ENCODE measurements around the gene CACNA1G. TPM values are rescaled to one million over a fixed set of nuclear protein-coding genes. Genes with fewer than 3 reads are reported as not detected.

CACNA1G gene
- total and polyA plus RNA-seq, 7 donors = 0.02 to 0.24 (median 0.04) TPM; not detected in 2

DNA sequence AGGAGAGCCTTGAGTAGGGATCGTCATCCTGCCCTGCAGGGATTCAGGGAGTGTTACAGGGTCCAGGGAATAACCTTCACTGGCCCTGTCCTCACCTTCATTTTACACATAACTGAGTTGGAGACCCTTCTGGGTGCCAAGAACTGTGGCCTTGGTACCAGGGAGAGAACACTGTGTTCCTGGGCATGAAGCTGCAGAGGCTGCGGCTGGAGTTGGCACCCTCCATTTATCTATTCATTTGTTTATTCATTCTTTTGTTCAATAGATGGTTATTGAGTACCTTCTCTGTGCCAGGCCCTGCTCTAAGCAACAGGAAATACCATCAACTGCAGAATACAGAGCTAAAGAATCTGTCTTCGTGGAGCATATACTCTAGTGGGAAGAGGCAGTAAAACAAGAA lies 80.8 kb downstream of the CACNA1G start:
- H3K27ac ChIP-seq = no peak overlapping the region
- no peak for ATAC-seq

DNA sequence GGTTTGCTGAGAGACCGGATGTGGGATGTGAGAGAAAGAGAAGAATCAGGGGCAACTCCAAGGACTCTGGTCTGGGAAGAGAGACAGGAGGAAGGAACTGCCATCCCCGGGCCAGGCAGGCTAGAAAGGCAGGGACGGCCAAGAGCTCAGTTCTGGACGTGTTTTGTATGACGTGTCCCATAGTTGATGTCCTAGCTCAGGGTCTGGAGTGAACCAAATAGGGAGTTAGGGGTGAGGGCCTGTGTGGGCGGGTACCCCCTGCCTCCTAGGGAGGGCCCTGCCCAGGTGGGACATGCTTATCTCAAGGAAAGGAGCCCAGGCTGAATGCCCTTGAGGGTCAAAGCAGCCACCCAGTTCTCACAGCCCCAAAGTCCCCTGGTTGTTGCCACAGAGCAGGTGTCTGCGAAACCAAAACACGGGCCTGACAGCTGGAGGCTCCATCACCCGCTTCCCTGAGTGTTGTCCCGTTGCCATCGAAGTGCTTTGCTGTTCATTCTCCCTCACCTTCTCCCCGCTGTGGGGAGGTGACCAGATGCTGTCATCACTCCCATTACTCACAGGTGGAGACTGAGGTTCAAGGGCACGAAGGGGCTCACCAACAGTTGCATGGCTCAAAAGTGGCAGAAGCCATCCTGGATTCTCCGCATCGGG lies 81.7 kb downstream of the CACNA1G start:
- H3K4me3 ChIP-seq = no peak overlapping the region

More for the DNA sequence above, 80.8 kb downstream of the CACNA1G start:
- peaks cover 0 to 4% (median under 1%) of the 10 kb centered on the region in 3 donors for H3K27me3 ChIP-seq (ENCODE audit: insufficient read depth in 3 of 3, low read length in 2 of 3)
- no peak for DNase-seq
- no peaks in the 10 kb centered on the region for H3K9me3 ChIP-seq
- TF ChIP-seq, protein P1, sequence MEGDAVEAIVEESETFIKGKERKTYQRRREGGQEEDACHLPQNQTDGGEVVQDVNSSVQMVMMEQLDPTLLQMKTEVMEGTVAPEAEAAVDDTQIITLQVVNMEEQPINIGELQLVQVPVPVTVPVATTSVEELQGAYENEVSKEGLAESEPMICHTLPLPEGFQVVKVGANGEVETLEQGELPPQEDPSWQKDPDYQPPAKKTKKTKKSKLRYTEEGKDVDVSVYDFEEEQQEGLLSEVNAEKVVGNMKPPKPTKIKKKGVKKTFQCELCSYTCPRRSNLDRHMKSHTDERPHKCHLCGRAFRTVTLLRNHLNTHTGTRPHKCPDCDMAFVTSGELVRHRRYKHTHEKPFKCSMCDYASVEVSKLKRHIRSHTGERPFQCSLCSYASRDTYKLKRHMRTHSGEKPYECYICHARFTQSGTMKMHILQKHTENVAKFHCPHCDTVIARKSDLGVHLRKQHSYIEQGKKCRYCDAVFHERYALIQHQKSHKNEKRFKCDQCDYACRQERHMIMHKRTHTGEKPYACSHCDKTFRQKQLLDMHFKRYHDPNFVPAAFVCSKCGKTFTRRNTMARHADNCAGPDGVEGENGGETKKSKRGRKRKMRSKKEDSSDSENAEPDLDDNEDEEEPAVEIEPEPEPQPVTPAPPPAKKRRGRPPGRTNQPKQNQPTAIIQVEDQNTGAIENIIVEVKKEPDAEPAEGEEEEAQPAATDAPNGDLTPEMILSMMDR (IDR thresholded peaks at IDR 0.05) = no peak
- intact Hi-C loops (cut with DNase I) = no loop called here
- no peak overlapping the region for H3K4me3 ChIP-seq
- 66 to 80% (median 73%) methylated on average over 3 of the region's 3 CpGs for WGBS, 3 donors
- H3K4me1 ChIP-seq = peaks cover 10% of the 10 kb centered on the region
- no peaks in the 10 kb centered on the region for H3K36me3 ChIP-seq (ENCODE audit: insufficient read depth in 1 of 2, low read depth in 1 of 2)

DNA sequence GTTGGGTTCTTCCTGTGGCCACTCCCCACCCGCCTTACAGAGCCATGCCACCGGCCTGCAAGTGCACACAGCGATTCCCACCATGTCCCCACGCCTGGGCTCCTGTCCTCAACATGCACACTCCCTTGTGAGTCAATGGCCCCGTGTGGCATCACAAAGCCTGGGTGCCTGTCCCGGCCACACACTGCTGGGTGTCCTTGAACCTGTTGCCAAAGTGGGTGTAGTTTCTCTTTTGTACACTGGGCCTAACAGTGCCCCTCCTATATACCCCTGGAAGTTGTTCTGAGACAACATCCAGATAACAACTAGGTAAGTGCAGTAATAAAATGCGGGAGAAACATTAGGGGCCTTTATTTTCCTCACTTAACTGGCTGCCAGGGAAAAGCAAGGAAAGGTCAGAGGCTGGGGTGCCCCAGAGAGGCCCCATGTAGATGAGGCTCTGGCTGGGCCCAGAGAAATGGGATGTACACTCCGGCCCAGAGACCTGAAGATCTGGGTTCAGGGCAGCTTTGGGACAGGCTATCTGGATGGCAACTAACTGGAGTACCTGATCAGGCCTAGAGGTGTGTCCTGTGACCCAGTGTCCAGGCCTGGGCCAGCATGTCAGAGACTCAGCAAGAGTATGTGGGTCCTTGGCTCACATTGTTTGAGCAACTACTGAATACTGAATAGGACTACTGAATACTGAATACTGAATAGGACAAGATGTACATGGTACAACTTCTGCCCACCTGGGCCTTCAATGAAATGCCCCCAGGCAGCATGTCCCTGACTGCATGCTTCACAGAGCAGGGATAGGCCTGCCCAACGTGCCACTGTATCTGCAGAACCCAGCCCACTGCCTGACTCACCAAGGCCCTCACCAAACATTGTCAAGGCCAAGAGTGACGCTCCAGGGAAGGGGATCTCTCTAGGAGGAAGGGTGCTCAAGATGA lies 82.5 kb downstream of the CACNA1G start:
- H3K36me3 ChIP-seq (ENCODE audit: insufficient read depth in 1 of 2, low read depth in 1 of 2) = no peaks in the 10 kb centered on the region
- H3K27ac ChIP-seq = no peak overlapping the region
- H3K27me3 ChIP-seq (ENCODE audit: insufficient read depth in 3 of 3, low read length in 2 of 3) = no peaks in the 10 kb centered on the region
- no peak for ATAC-seq
- WGBS, 3 donors = 88 to 94% (median 89%) methylated on average over 10 of the region's 10 CpGs
- H3K9me3 ChIP-seq = no peaks in the 10 kb centered on the region
- intact Hi-C loops (cut with DNase I) = no loop called here
- TF ChIP-seq, protein P1 (IDR thresholded peaks at IDR 0.05) = no peak
- no peak overlapping the region for H3K4me3 ChIP-seq
- DNase-seq = peak in 1 of 2 donors; percentile 8
- H3K4me1 ChIP-seq = peaks cover 10% of the 10 kb centered on the region

More for the DNA sequence above, 81.7 kb downstream of the CACNA1G start:
- Histone ChIP-seq H3K27ac (no peak overlapping the region), H3K27me3 (ENCODE audit: insufficient read depth in 3 of 3, low read length in 2 of 3) (peaks cover 0 to 2% (median 0%) of the 10 kb centered on the region in 3 donors), H3K36me3 (ENCODE audit: insufficient read depth in 1 of 2, low read depth in 1 of 2) (no peaks in the 10 kb centered on the region), H3K9me3 (no peaks in the 10 kb centered on the region), H3K4me1 (peaks cover 10% of the 10 kb centered on the region)
- WGBS, 3 donors = 84 to 92% (median 91%) methylated on average over 15 of the region's 15 CpGs
- TF ChIP-seq, protein P1 (IDR thresholded peaks at IDR 0.05) = no peak
- ATAC-seq = no peak
- DNase-seq = peak in 1 of 2 donors; percentile 48
- intact Hi-C loops (cut with DNase I) = no loop called here

DNA sequence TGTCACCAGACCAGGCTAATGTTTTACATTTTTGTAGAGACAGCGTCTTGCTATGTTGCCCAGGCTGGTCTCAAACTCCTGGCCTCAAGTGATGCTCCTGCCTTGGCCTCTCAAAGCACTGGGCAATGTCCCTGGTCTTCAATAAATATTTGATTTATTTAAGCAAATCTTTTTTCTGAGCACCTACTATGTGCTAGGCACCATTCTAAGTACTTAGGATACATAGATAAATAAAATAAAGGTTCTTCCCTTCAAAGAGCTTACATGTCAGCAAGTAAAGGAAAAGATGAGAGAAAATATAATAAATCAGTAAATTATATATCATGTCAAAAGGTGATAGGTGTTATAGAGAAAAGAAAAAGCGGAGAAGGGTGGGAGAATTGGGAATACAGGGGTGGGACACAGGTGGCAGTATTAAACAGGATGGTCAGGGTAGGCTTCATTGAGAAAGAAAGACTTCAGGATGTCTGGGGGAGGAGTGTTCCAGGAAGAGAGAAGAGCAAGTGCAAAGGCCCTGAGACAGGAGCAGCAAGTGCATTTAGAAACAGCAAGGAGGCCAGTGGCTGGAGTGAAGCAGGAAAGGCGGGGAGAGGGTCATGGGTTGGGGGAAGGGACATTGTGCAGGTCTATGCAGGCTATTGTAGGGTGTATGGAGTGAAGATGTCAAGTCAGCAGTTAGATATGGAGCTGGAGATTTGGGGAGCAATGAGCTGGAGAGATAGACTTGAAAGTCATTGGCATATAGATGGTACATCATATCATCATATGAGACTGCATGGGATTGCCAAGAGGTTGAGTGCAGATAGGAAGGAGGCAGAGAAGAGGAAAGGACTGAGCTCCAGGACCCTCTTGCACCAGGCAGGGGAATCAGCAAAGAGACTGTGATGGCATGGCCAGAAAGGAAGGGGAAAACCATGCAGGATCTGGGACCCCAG lies 85.5 kb downstream of the CACNA1G start:
- ATAC-seq = no peak
- no peaks in the 10 kb centered on the region for H3K4me1 ChIP-seq
- 85 to 95% (median 93%) methylated on average over 3 of the region's 3 CpGs for WGBS, 3 donors
- H3K36me3 ChIP-seq (ENCODE audit: insufficient read depth in 1 of 2, low read depth in 1 of 2) = no peaks in the 10 kb centered on the region
- H3K4me3 ChIP-seq = no peak overlapping the region
- intact Hi-C loops (cut with DNase I) = no loop called here
- TF ChIP-seq, protein P1 (IDR thresholded peaks at IDR 0.05) = no peak
- no peaks in the 10 kb centered on the region for H3K9me3 ChIP-seq
- H3K27me3 ChIP-seq (ENCODE audit: insufficient read depth in 3 of 3, low read length in 2 of 3) = no peaks in the 10 kb centered on the region
- DNase-seq = no peak
- no peak overlapping the region for H3K27ac ChIP-seq

All from psoas muscle (tissue), 8 donors.